GM19455 (cell line): ENCODE results near the gene MSI2.
"Not testable (repeated sequence)": the region's sequence is repeated elsewhere in the genome, so short reads cannot be mapped to it uniquely, and the experiment has no call there.

ENCODE experiments used
- ATAC-seq: cut with Tn5 transposase; IDR thresholded peaks from one replicate; pipeline ENCODE4 v1.9.1; 2021; ENCODE audit not compliant: unreplicated experiment

MSI2 gene

GRCh38 chr17:57606111-57606875, 350.0 kb downstream of the MSI2 start:
- ATAC-seq, result no peak

GRCh38 chr17:57607553-57608120, 351.3 kb downstream of the MSI2 start:
- ATAC-seq, result no peak

- no peak for ATAC-seq
These were observed 352.2 kb downstream of the MSI2 start for GRCh38 chr17:57608369-57609124.

- no peak for ATAC-seq
These were observed 353.0 kb downstream of the MSI2 start for GRCh38 chr17:57609125-57609877.

GRCh38 chr17:57609878-57610270, 353.6 kb downstream of the MSI2 start:
- no peak for ATAC-seq

- no peak for ATAC-seq
These were observed 356.1 kb downstream of the MSI2 start for GRCh38 chr17:57612202-57613071.

- no peak for ATAC-seq
These were observed 358.4 kb downstream of the MSI2 start for GRCh38 chr17:57614742-57615141.

- no peak for ATAC-seq
These were observed 359.8 kb downstream of the MSI2 start for GRCh38 chr17:57615836-57616757.

- ATAC-seq, result no peak
These were observed 360.9 kb downstream of the MSI2 start for GRCh38 chr17:57617218-57617617.

GRCh38 chr17:57619061-57619937, 363.0 kb downstream of the MSI2 start:
- ATAC-seq, result no peak

- ATAC-seq, result no peak
These were observed 364.3 kb downstream of the MSI2 start for GRCh38 chr17:57620576-57620975.

GRCh38 chr17:57621791-57622190, 365.5 kb downstream of the MSI2 start:
- ATAC-seq, result not testable (repeated sequence)

GRCh38 chr17:57622306-57622682, 366.0 kb downstream of the MSI2 start:
- ATAC-seq, result no peak

- peak; percentile 62 for ATAC-seq
These were observed 366.5 kb downstream of the MSI2 start for GRCh38 chr17:57622683-57623433.

GRCh38 chr17:57623620-57624019, 367.3 kb downstream of the MSI2 start:
- no peak for ATAC-seq

- no peak for ATAC-seq
These were observed 368.1 kb downstream of the MSI2 start for GRCh38 chr17:57624386-57624785.

- ATAC-seq, result no peak
These were observed 369.2 kb downstream of the MSI2 start for GRCh38 chr17:57625511-57625910.

GRCh38 chr17:57625957-57626356, 369.6 kb downstream of the MSI2 start:
- ATAC-seq, result no peak
